Measurements from ENCODE around the gene HSPA12B.
"Not testable (repeated sequence)": the region's sequence is repeated elsewhere in the genome, so short reads cannot be mapped to it uniquely, and the experiment has no call there.

The HSPA12B gene

DNA sequence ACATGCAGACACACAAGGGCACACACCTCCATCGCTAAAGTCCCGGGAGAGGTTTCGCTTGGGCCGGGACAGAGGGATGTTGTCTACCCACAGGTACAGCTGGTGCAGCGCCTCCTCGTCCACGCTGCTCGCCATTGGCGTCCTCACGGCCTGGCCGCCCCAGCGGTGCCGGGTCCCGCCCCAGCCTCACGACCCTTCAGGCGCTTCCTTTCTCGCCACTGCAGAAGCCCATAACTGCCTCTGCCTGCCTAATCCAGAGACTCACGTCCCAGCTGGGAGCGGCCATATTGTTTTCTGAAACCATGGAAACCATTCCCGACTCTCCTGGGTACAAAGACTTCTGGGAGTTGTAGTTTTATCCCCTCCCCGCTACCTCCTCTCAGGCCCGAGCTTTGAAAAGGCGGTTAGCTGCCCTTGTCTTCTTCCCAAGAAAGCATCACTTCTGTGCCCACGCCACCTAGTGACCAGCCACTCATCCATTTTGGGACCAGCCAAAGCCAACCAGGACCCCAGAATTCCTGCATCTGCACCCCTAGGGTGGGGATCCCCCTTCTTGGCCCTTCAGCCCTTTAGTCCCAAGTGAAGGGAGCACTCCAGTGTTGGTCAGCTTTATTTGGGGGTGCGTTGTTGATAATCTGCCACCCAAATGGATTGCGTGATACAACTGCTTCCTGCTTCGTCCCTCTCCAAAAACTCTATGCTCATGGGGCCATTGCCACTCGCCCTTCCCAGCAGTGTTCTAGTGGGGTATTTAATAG is 48.8 kb downstream of the HSPA12B start, which contains the start of gene SPEF1:
Gene SPEF1 (minus strand): TSS at position 296 of the 758 bp plus-strand sequence. CDS start 161 bp downstream, at position 135.
- H3K9me3 Mint-ChIP-seq: no peaks in the 10 kb centered on the region
- CTCF ChIA-PET: interaction anchor here (0.9 to 1.7 kb wide), 5 partner anchors 14 to 39 kb away, joined by 3 to 5 read pairs (median 3); partner anchors contain the start of genes ADISSP and AP5S1
- H3K4me3 Mint-ChIP-seq: peak within 1 kb of the TSS; percentile 59
- H3K4me1 Mint-ChIP-seq: peaks cover 66% of the 10 kb centered on the region
- H3K36me3 Mint-ChIP-seq: peaks cover 20% of the 10 kb centered on the region
- DNase-seq: peak; percentile 68
- no peak within 1 kb of the TSS for H3K27ac Mint-ChIP-seq
- peaks cover 59% of the 10 kb centered on the region for H3K27me3 Mint-ChIP-seq

DNA sequence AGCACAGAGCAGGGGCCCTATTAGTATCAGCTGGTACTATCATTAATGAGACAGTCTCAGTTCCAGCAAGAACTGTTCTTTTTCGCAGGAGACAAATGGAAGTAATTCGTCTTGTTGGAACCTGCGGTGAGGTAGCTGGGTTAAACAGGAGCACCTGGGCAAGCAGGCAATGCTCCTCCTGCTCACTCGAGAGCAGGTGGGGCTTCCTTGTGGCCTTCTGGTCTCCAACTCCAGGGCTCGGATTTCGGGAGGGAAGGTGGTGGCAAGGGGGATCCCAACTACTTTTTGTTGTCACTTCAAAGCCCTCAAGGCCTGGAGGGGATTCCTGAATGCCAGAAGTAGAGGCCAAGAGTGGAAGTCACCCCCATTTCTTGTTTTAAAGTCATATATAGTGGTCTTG is 50.1 kb downstream of the HSPA12B start:
- Mint-ChIP-seq H3K27me3 (peaks cover 48% of the 10 kb centered on the region), H3K36me3 (peaks cover 17% of the 10 kb centered on the region), H3K4me1 (peaks cover 63% of the 10 kb centered on the region), H3K9me3 (no peaks in the 10 kb centered on the region), H3K27ac (no peak overlapping the region), H3K4me3 (no peak overlapping the region)
- no peak for DNase-seq
- CTCF ChIA-PET: no interaction called here

DNA sequence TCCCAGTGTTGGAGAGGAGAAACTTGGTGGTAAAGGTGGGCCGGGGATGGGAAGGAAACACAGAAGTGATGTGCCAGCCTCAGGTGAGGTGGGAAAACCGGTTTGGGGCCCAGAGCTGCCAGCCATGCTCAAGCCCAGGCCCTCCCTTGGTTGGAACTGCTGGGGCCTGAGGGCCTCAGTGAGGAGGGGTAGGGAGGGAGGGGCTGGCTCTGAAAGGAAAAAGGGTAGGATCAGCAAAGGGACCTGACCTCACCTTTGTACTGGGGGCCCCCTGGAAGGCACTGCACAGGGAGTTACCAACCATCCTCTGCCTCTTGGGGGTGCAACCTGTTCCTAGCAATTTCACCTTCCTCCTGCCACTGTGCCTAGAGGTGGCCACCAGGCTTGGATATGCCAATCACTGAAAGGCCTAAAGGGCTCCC is 50.6 kb downstream of the HSPA12B start:
- CTCF ChIA-PET: no interaction called here
- no peak for DNase-seq
- Mint-ChIP-seq H3K36me3 (peaks cover 17% of the 10 kb centered on the region), H3K27ac (no peak overlapping the region), H3K9me3 (no peaks in the 10 kb centered on the region), H3K4me1 (peaks cover 65% of the 10 kb centered on the region), H3K27me3 (peaks cover 43% of the 10 kb centered on the region), H3K4me3 (no peak overlapping the region)

DNA sequence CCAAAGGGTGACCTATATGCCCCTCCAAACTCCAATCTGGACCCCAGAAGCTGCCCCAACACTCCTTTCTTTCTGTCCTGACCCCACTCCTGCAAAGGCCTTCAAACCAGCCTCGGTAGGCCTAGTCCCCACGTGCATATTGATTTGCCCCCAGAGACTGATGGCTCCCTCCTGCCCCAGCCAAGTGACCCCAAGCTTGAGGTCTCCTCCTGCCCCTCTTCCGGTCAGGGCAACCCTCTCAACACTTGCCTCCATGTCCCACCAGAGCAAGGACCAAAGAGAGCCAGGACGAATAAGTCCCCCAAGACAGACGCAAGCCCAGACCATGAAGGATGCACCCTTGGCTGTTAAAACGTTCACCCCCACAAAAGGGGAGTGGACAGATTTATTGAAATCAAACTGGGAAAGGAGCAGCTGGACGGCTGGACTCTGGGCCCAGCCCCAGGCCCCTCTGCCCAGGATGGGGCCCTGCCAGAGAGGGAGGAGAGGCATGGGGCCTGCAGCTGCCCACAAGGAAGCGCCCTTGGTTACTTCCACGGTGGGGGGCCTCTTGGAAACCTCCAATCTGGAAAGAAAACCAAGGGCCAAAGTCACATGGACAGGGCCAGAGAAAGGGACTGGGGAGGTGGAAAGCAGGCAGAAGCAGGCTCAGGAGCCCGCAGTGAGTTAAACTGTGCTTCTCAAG is 51.2 kb downstream of the HSPA12B start:
- H3K36me3 Mint-ChIP-seq: peaks cover 17% of the 10 kb centered on the region
- peaks cover 69% of the 10 kb centered on the region for H3K4me1 Mint-ChIP-seq
- CTCF ChIA-PET: no interaction called here
- peaks cover 37% of the 10 kb centered on the region for H3K27me3 Mint-ChIP-seq
- H3K9me3 Mint-ChIP-seq: no peaks in the 10 kb centered on the region
- no peak overlapping the region for H3K27ac Mint-ChIP-seq
- H3K4me3 Mint-ChIP-seq: no peak overlapping the region
- DNase-seq: no peak

DNA sequence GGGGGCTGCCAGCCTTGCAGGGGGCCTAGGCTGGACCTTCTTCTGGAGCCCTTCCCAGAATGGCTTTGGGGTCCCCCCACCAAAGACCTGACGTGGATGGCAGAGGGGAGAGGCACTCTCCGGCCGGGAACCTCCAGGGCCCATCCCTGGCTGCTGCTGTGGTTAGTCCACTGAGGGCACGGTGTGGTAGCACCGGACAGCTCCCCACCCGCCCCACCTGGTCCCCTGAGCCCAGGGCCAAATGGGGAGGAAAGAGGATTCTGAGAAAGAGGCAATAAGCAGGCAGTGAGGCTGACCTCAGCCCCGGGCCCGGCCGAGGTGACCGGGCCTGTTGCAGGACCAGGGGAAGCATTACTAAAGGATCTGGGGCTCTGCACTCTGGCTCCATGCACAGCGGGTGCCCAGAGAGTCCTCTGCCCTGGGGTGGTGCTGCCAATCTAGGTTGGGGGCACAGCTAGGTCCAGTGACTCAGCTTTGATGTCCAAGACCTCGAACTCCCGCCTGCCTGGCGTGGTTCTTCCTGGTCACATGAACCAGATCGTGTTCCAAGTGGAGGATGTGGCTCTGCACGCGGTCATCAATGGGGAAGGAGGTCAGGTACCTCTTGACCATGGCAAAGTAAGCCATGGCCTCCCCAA is 51.9 kb downstream of the HSPA12B start:
- H3K27me3 Mint-ChIP-seq: peaks cover 30% of the 10 kb centered on the region
- H3K9me3 Mint-ChIP-seq: no peaks in the 10 kb centered on the region
- H3K4me3 Mint-ChIP-seq: peak overlapping the region; percentile 47
- CTCF ChIA-PET: interaction anchor here (5.1 kb wide), 1 partner anchor 71 kb away, joined by 49 read pairs; no protein-coding TSS in a partner anchor
- no peak for DNase-seq
- H3K4me1 Mint-ChIP-seq: peaks cover 71% of the 10 kb centered on the region
- H3K27ac Mint-ChIP-seq: peak overlapping the region; percentile 43
- peaks cover 17% of the 10 kb centered on the region for H3K36me3 Mint-ChIP-seq

DNA sequence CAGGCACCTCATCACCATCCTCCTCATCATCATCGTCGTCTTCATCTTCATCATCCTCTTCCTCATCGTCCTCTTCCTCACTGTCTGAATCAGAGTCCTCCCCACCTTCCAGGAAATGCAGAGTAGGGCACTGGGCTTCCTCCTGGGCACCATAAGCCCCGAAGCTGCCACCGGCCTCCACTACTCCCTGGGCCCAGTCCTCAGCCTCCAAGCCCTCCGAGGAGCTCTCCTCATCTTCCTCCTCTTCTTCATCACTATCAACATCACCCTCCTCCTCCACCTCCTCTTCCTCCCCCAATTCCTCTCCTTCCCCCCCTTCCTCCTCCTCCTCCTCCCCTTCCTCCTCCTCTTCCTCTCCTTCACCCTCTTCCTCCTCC is 52.4 kb downstream of the HSPA12B start:
- Mint-ChIP-seq H3K27me3 (peaks cover 25% of the 10 kb centered on the region), H3K36me3 (peaks cover 17% of the 10 kb centered on the region), H3K4me3 (peak overlapping the region; percentile 47), H3K4me1 (peaks cover 67% of the 10 kb centered on the region), H3K27ac (peak overlapping the region; percentile 65), H3K9me3 (no peaks in the 10 kb centered on the region)
- CTCF ChIA-PET: interaction anchor here (1.7 to 5.1 kb wide), 2 partner anchors 31 to 71 kb away, joined by 6 to 49 read pairs; no protein-coding TSS in a partner anchor
- DNase-seq: no peak

DNA sequence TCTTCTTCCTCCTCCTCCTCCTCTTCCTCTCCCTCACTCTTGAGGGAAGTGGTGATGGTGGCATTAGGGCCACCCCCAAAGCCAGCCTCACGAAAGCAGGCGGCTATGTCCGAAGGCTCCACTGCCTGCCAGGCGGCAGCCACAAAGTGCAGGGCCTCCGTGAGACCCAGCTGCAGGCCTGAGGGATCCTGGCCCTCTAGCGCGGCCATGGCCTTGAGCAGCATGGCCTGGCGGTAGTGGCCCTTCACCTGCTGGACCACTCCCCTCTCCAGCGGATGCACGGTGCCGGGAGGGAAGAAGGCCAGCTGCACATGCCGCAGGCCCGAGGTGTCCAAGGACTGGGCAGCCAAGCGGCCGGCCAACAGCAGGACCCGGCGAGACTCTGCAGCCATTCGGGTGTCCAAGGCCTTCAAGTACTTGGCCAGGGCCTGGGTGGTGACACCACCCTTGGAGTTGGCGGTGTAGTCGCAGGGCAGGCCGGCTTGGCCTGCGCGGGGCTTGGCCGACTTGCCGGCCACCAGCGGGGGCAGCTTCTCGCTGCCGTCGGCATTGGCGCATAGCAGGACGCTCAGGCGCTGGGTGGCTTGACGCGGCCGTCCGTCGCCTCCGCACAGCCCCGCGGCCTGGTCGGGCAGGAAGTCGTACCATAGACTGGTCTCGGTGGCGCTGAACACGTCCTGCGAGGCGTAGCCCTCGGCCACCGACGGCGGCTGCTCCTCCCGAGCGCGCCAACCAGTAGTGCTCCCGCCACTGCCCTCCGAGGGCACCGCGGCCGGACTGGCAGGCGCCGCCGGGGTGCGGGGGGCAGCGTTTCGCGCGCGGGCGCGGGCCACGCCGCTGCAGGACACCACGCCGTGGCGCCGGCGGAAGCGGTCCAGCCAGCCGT is 53.0 kb downstream of the HSPA12B start:
- peaks cover 17% of the 10 kb centered on the region for H3K36me3 Mint-ChIP-seq
- CTCF ChIA-PET: interaction anchor here (1.0 to 6.9 kb wide), 6 partner anchors 18 to 70 kb away, joined by 4 to 52 read pairs (median 7); partner anchors contain the start of genes ADISSP and AP5S1
- no peak overlapping the region for H3K27ac Mint-ChIP-seq
- peaks cover 65% of the 10 kb centered on the region for H3K4me1 Mint-ChIP-seq
- DNase-seq: no peak
- peaks cover 19% of the 10 kb centered on the region for H3K27me3 Mint-ChIP-seq
- H3K4me3 Mint-ChIP-seq: peak overlapping the region; percentile 47
- no peaks in the 10 kb centered on the region for H3K9me3 Mint-ChIP-seq

DNA sequence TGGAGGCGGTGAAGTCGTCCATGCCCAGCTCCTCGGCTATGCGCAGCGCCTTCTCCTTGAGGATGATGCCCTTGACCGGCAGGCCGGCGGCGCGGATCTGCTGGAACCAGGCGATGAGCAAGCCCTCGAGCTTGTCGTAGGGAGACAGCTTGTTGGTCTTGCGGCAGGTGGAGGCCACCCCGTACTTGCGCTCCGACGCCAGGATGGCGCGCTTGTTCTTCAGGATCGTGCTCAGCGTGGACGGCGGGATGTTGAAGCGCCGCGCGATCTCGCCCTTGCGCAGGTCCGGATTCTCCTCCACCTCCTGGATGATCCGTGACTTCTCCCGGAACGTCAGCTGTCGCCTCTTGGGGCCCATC is 53.6 kb downstream of the HSPA12B start:
- peak; percentile 69 for DNase-seq
- H3K4me3 Mint-ChIP-seq: peak overlapping the region; percentile 81
- H3K9me3 Mint-ChIP-seq: no peaks in the 10 kb centered on the region
- H3K27ac Mint-ChIP-seq: peak overlapping the region; percentile 84
- CTCF ChIA-PET: interaction anchor here (1.0 to 6.9 kb wide), 6 partner anchors 18 to 69 kb away, joined by 4 to 52 read pairs (median 7); partner anchors contain the start of genes ADISSP and AP5S1
- peaks cover 17% of the 10 kb centered on the region for H3K36me3 Mint-ChIP-seq
- H3K27me3 Mint-ChIP-seq: peaks cover 16% of the 10 kb centered on the region
- peaks cover 59% of the 10 kb centered on the region for H3K4me1 Mint-ChIP-seq

DNA sequence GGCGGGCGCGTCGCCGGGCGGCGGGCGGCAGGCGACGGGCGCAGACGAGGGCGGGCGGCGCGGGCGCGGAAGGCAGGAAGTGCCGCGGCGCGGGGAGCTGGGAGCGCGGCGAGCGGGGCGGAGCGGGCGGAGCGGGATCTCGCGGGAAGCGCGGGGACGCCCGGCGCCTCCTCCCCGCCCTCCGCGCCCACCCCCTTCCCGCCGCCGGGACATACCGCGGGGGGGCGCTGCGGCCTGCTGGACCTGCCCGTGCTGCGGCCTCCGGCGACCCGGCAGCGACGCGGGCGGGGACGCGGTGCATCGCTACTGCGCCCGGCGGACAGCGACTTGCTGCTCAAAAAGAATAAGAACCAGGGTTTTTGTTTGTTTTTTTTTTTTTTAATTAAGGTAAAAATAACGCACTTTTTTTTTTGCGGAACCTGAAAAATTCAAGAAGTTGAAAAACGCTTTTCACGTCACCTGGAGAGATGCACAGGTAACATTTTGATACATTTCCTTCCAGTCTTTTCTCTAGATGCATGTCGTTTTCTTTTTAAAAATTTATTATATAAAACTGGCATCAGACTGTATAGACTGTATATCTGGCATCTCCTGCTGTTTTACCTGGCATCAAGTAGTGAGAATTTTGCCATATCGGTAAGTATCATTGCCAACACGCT is 54.3 kb downstream of the HSPA12B start, which contains the start of gene CENPB:
Gene CENPB (minus strand): TSS at position 76 of the 659 bp plus-strand sequence. CDS start 257 bp downstream, outside the sequence.
- Mint-ChIP-seq H3K27ac (peak within 1 kb of the TSS; percentile 84), H3K9me3 (no peaks in the 10 kb centered on the region), H3K36me3 (peaks cover 17% of the 10 kb centered on the region), H3K4me3 (peak within 1 kb of the TSS; percentile 81), H3K4me1 (peaks cover 52% of the 10 kb centered on the region), H3K27me3 (peaks cover 14% of the 10 kb centered on the region)
- DNase-seq: peak; percentile 91
- CTCF ChIA-PET: interaction anchor here (0.7 to 6.9 kb wide), 9 partner anchors 8 to 69 kb away, joined by 3 to 52 read pairs (median 6); partner anchors contain the start of genes ADISSP and AP5S1

DNA sequence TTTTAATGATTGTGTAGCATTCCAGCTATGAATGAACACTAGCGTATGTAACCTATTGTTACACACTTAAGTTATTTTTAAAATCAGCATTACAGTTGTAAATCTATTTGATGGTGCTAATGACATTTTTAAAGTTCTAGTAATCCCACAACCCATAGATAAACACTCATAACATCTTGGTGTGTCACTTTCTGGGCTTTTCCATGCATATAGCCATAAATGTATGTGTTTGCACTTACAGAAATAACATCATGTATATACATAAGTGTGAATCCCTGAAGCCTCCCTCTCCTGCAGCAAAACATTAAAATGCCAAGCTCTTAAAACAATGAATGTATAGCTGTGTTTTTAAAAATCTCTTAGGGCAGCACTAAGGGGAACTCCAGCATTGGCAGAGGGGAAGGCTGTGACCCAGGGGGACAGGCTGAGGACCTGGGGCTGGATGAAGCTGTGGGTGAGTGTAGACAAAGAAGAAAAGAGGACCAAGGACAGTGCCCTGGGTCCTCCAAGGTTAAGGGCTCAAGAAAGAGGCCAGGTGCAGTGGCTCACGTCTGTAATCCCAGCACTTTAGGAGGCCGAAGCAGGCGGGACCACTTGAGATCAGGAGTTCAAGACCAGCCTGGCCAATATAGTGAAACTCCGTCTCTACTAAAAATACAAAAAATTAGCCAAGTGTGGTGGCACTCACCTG is 55.0 kb downstream of the HSPA12B start:
- Mint-ChIP-seq H3K4me3 (peak overlapping the region; percentile 71), H3K27ac (peak overlapping the region; percentile 60), H3K36me3 (peaks cover 17% of the 10 kb centered on the region), H3K4me1 (peaks cover 48% of the 10 kb centered on the region), H3K9me3 (no peaks in the 10 kb centered on the region), H3K27me3 (peaks cover 10% of the 10 kb centered on the region)
- DNase-seq: no peak
- CTCF ChIA-PET: interaction anchor here (0.7 to 6.9 kb wide), 6 partner anchors 8 to 68 kb away, joined by 3 to 52 read pairs (median 13); partner anchors contain the start of genes ADISSP and AP5S1

DNA sequence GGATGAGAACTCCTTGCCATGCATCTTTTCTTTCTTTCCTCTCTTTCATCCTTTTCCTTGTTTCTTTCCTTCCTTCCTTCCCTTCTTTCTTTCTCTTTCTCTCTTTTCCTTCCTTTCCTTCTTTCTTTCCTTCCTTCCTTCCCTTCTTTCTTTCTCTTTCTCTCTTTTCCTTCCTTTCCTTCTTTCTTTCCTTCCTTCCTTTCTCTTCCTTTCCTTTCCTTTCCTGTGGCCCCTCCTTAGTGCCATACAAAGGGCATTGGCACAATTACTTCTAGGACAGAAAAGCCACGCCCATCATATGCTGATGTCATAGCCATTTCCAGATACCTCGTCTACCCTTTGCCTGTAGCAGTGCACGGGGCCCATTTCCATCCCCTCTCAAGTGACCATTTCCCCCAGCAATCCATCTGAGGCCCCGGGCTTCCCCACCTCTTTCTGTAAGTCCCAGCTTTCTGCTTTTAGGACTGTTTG is 56.2 kb downstream of the HSPA12B start:
- H3K36me3 Mint-ChIP-seq: peaks cover 10% of the 10 kb centered on the region
- CTCF ChIA-PET: interaction anchor here (2.5 to 6.9 kb wide), 3 partner anchors 26 to 67 kb away, joined by 18 to 52 read pairs (median 49); partner anchors contain the start of gene AP5S1
- no peak overlapping the region for H3K4me3 Mint-ChIP-seq
- H3K4me1 Mint-ChIP-seq: peaks cover 37% of the 10 kb centered on the region
- DNase-seq: no peak
- H3K27me3 Mint-ChIP-seq: peaks cover 10% of the 10 kb centered on the region
- no peaks in the 10 kb centered on the region for H3K9me3 Mint-ChIP-seq
- H3K27ac Mint-ChIP-seq: peak overlapping the region; percentile 49

DNA sequence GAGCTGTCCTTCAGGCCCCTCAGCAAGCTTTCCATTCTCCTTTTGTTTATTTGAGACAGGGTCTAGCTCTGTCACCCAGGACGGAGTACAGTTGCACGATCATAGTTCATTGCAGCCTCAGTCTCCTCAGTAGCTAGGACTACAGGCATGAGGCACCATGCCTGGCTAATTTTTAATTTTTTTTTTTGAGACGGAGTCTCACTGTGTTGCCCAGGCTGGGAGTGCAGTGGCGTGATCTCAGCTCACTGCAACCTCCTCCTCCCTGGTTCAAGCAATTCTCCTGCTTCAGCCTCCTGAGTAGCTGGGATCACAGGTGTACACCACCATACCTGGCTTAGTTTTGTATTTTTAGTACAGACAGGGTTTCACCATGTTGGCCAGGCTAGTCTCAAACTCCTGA is 56.7 kb downstream of the HSPA12B start:
- CTCF ChIA-PET: interaction anchor here (2.5 to 6.9 kb wide), 3 partner anchors 25 to 66 kb away, joined by 18 to 52 read pairs (median 49); partner anchors contain the start of gene AP5S1

More for the DNA sequence above, 56.7 kb downstream of the HSPA12B start:
- DNase-seq, H3K9me3 Mint-ChIP-seq, H3K4me3 Mint-ChIP-seq, H3K36me3 Mint-ChIP-seq: not testable (repeated sequence)
- Mint-ChIP-seq H3K27ac (peak overlapping the region; percentile 49), H3K4me1 (peaks cover 36% of the 10 kb centered on the region), H3K27me3 (peaks cover 10% of the 10 kb centered on the region)
